NCI-H2196 (cell line): ENCODE results near the gene FARP1.
"Not testable (repeated sequence)": the region's sequence is repeated elsewhere in the genome, so short reads cannot be mapped to it uniquely, and the experiment has no call there.

Experiments used
- DNase-seq: peaks from one replicate; lab custom pipeline; 2025; ENCODE audit not compliant: unreplicated experiment; lab: John Stamatoyannopoulos, UW

Gene FARP1

GRCh38 chr13:98390086-98390715 lies 247.3 kb downstream of the FARP1 start:
- no peak for DNase-seq

GRCh38 chr13:98393873-98394272 lies 251.0 kb downstream of the FARP1 start:
- DNase-seq: no peak

DNA sequence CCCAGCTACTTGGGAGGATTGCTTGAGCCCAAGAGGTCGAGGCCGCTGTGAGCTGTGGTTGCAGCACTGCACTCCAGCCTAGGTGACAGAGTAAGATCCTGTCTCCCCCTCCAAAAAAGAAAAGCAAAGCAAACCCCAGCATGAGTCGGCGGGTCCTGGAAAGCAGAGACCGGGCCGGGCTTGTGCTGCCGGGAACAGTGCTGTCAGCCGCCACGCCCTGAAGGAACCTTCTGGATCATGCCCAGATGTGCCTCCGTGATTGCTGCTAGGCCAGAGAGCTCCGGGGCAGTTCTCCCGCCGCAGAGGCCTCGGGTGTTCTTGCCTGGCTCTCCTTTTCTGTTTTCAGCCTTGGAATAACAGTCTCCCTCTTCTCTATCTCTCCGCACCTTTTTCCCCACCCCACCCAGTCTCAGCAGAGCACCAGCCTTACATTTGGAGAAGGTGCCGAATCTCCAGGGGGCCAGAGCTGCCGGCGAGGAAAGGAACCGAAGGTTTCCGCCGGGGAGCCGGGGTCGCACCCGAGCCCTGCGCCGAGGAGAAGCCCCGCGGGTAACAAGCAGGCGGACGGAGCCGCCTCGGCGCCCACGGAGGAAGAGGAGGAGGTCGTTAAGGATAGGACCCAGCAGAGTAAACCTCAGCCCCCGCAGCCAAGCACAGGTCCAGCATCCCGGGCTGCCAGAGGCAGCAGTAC lies 252.1 kb downstream of the FARP1 start:
- DNase-seq: no peak

- DNase-seq: no peak
These were observed 253.3 kb downstream of the FARP1 start for GRCh38 chr13:98396071-98396710.

DNA sequence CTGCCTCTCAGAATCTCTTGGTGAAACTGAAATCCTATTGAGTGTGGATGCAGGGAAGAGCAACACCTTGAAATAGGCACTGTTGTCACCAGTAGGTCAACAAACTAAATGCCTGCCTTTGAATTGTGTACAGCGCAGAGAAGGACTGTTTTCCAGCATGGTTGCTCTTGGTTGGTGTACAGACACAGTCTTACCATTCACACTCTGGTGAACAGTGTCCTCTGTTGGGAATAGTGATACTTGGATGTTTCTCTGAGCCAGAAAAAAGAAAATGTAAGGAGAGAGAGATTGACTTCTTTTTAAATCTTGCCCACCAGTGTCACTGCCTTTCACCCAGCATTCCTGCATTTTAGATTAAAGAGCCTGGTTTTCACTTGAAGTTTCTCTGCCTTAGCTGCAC lies 254.3 kb downstream of the FARP1 start:
- DNase-seq: no peak

GRCh38 chr13:98397861-98398260 lies 255.0 kb downstream of the FARP1 start:
- no peak for DNase-seq

GRCh38 chr13:98398581-98398980 lies 255.7 kb downstream of the FARP1 start:
- DNase-seq: no peak

DNA sequence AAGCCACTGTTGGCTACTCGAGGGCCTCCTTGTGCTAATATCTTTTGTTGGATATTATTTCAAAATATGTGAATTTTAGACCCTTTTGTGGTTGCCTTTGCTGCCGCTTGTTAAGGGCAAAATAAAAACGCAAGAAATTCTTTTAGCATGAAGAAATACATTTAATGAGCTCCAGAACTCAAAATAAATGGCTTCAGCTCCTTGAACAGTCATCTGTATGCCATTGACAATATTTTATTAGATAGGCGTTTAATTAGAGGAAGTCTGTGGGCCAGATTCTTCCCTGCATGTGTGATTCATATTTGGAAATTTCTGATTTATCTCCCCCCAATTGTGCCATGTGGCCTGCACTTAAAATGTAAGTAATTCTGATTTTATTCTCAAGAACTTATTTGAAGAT lies 256.9 kb downstream of the FARP1 start:
- no peak for DNase-seq

DNA sequence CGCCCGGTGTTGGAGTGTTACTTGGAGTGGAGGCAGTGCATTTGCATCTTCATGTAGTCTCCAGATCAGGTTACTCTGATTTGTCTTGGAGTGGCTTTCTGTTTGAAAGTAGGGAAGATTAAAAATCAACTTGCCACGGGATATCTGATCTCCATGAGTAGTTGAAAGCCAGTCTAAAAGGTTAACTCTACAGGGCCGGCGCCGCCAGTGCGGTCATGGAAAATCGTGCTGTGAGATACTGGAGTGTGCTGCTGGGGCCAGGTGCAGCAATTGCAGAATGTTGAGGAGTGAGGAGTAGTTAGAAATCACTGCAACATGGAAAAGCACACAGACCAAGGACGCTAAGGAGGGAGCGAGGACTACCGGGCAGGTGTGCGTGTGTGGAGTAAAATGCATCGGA lies 259.0 kb downstream of the FARP1 start:
- no peak for DNase-seq

GRCh38 chr13:98403076-98403475 lies 260.2 kb downstream of the FARP1 start:
- DNase-seq: no peak

- DNase-seq: no peak
These were observed 262.2 kb downstream of the FARP1 start for GRCh38 chr13:98405107-98405571.

DNA sequence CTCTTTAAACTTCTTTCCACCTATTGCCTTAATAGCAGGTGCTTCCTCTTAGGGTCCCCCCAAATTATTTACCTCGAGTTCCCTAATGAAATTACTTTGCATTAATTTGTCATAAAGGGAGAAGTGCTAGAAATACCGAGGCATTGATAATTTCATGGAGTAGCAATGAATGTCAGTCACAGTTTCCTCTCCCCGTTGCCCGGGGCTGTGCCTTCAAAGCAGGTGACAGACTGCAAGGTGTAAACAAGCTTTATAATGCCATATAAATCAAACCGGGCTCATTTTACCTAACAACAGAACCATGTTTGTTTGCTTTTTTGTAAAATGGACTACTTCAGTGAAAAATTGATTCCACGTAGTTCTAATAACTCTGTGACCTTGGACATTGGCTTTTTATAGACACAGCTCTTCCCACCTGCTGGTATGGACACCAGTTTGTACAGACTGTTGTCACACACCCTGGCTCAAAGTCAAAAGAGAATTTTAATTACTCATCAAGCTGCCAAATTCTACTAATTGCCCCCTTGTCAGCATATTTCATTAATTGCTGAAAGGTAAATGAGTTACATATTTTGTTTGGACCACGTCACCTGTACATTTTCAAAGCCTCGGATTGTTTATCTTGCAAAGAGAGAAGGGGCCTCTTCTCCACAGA lies 262.9 kb downstream of the FARP1 start:
- no peak for DNase-seq

GRCh38 chr13:98406427-98406826 lies 263.5 kb downstream of the FARP1 start:
- DNase-seq: no peak

GRCh38 chr13:98406971-98407370 lies 264.1 kb downstream of the FARP1 start:
- no peak for DNase-seq

- no peak for DNase-seq
These were observed 264.7 kb downstream of the FARP1 start for GRCh38 chr13:98407575-98407974.

DNA sequence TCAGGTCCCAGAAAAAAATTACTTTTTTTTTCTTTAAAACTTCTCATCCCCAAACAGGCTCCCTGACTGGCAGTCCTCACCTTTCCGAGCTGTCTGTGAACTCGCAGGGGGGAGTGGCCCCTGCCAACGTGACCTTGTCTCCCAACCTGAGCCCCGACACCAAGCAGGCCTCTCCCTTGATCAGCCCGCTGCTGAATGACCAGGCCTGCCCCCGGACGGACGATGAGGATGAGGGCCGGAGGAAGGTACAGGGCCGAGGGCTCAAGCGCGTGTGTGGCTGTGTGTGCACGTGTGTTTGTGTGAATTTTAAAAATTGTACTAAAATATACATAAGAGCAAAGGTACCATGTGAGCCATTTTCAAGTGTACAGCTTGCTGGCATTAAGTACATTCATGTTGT lies 266.4 kb downstream of the FARP1 start:
- DNase-seq: no peak

- no peak for DNase-seq
These were observed 267.7 kb downstream of the FARP1 start for GRCh38 chr13:98410612-98411011.

GRCh38 chr13:98411013-98411412 lies 268.1 kb downstream of the FARP1 start:
- DNase-seq: no peak

DNA sequence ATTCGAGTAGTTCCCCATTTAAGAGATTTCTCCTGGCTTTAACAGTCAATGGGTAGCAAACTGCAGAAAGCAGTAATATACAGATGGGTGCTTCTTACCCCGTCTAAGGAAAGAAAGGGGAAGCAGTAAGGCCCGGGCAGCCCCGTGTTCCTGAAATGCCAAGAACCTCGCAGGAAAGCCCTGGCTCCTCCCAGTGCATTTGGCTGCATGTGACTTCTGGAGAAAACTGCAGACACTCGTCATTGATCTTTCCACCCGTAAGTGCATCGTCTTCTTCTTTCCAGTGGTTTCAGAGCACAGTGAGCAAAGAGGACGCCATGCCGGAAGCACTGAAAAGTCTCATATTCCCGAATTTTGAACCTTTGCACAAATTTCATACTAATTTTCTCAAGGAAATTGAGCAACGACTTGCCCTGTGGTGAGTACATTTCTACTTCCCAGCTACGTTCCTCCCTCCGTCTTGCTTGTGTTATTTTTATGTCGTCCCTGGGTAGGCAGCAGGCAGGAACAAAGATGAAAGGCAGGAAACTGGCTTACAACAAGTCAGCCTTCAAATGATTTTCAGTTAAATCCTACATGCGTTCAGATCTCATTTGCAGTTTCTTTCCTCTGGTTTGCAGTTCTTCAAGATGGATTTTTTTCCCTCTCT lies 268.8 kb downstream of the FARP1 start:
- no peak for DNase-seq

DNA sequence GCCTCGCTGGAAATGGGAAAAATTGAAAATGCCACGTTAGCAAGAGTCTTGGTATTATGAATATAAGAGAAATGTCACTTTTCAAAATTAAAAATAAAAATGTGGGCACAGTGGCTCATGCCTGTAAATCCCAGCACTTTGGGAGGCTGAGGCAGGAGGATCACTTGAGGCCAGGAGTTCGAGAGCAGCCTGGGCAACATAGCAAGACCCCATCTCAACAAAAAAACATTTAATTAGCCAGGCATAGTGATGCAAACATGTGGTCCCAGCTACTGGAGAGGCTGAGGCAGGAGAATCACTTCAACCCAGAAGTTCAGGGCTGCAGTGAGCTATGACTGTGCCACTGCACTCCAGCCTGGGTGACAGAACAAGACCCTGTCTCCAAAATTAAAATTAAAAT lies 270.4 kb downstream of the FARP1 start:
- DNase-seq: not testable (repeated sequence)

DNA sequence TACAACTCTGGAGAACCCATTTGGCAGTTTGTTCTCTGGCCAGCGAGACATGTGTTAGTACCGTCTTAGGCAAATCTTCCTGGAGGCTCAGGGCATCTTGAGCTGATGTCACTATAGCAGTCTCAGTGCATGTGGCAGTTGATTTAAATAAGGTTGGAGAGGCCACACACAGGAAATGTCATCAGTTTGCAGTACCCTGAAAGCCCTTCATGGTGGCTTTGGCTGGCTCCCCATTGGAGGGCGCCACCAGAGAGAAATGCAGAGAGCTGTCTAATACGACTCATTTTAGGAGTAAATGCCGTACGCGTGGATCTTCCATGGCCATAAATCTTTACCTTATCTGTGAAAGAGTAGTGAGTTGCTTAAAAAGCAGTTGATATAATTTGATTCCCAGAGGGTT lies 270.9 kb downstream of the FARP1 start:
- DNase-seq: no peak
